ENCODE data around the gene TBC1D12.

TBC1D12 gene

DNA sequence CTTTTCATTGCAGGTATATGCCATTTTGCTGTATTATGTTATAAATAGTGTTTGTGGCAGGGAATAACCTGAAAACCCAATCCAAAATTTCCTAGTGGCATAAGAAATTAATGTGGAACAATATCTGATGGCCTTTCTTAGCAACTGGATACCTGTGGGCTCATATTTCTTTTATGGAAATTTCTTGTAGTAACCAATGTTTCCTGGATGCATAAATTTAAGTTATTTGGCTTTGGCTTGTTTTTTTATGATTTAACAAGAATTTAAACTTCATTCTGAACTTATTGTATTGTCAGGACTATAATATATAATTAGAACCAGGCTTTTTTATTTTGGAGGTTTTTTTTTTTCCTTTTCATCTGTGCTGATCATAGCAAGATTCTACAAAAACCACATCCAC lies 30.1 kb downstream of the TBC1D12 start:
- Histone ChIP-seq H3K79me2 (ENCODE audit: control insufficient read depth, low read length) (peaks cover 2% of the 10 kb centered on the region; the same call in 1 of the 2 replicates), H3K9me2 (replicated peaks; ENCODE audit: control insufficient read depth, low read length) (no peaks in the 10 kb centered on the region), H3K4me2 (ENCODE audit: low read length) (no peak overlapping the region), H3K36me3 (ENCODE audit: control insufficient read depth, low read length) (no peaks in the 10 kb centered on the region), H3K27ac (ENCODE audit: low read depth, low read length) (no peak overlapping the region), H3K4me1 (ENCODE audit: control insufficient read depth, low read length) (no peaks in the 10 kb centered on the region), H3K9me3 (ENCODE audit: control insufficient read depth, insufficient read depth, low read length) (no peaks in the 10 kb centered on the region), H4K20me1 (ENCODE audit: control insufficient read depth, insufficient read depth, low read depth, low read length) (no peaks in the 10 kb centered on the region), H3F3A (ENCODE audit: control insufficient read depth, insufficient read depth) (no peaks in the 10 kb centered on the region), H3K27me3 (ENCODE audit: control insufficient read depth, low read length) (no peaks in the 10 kb centered on the region), H3K4me3 (ENCODE audit: low read length) (no peak overlapping the region)
- TF ChIP-seq EZH2phosphoT487 (IDR thresholded peaks at IDR 0.05; ENCODE audit: borderline replicate concordance, low read length): no peak
- no peak for TF ChIP-seq CTCF (IDR thresholded peaks at IDR 0.05; ENCODE audit: low read depth, low read length, poor library complexity, severe bottlenecking)

GRCh38 chr10:94439275-94439861 lies 37.0 kb downstream of the TBC1D12 start:
- H3K27ac ChIP-seq (ENCODE audit: low read depth, low read length): no peak overlapping the region
- TF ChIP-seq EZH2phosphoT487 (IDR thresholded peaks at IDR 0.05; ENCODE audit: borderline replicate concordance, low read length): no peak
- TF ChIP-seq CTCF (IDR thresholded peaks at IDR 0.05; ENCODE audit: low read depth, low read length, poor library complexity, severe bottlenecking): no peak

DNA sequence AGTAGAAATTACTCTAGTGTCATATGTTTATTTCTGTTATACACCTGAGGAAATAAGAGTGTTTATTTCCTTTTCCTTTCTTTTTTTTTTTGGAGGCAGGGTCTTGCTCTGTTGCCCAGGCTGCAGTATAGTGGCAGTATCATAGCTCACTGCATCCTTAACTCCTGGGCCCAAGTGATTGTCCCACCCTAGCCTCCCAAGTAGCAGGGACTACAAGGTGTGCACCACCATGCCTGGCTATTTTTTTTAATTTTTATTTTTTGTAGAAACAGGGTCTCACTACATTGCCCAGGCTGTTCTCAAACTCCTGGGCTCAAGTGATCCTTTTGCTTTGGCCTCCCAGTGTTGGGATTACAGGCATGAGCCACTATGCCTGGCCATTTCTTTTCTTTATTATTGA lies 37.8 kb downstream of the TBC1D12 start:
- H3K27ac ChIP-seq (ENCODE audit: low read depth, low read length): no peak overlapping the region
- no peaks in the 10 kb centered on the region; the same call in 1 of the 2 replicates for H3F3A ChIP-seq (ENCODE audit: control insufficient read depth, insufficient read depth)
- H3K4me2 ChIP-seq (ENCODE audit: low read length): no peak overlapping the region
- no peak overlapping the region for H3K4me3 ChIP-seq (ENCODE audit: low read length)
- H3K4me1 ChIP-seq (ENCODE audit: control insufficient read depth, low read length): no peaks in the 10 kb centered on the region
- no peak for TF ChIP-seq EZH2phosphoT487 (IDR thresholded peaks at IDR 0.05; ENCODE audit: borderline replicate concordance, low read length)
- no peak for TF ChIP-seq CTCF (IDR thresholded peaks at IDR 0.05; ENCODE audit: low read depth, low read length, poor library complexity, severe bottlenecking)
- no peaks in the 10 kb centered on the region for H3K9me2 ChIP-seq (replicated peaks; ENCODE audit: control insufficient read depth, low read length)
- no peaks in the 10 kb centered on the region for H3K9me3 ChIP-seq (ENCODE audit: control insufficient read depth, insufficient read depth, low read length)
- H3K36me3 ChIP-seq (ENCODE audit: control insufficient read depth, low read length): no peaks in the 10 kb centered on the region
- H3K27me3 ChIP-seq (ENCODE audit: control insufficient read depth, low read length): no peaks in the 10 kb centered on the region
- 0 out of 2 replicates have a peak, but pooled peaks cover 4% of the 10 kb centered on the region for H3K79me2 ChIP-seq (ENCODE audit: control insufficient read depth, low read length)
- H4K20me1 ChIP-seq (ENCODE audit: control insufficient read depth, insufficient read depth, low read depth, low read length): no peaks in the 10 kb centered on the region

More at GRCh38 chr10:94439275-94439861, 37.0 kb downstream of the TBC1D12 start:
- H3K36me3 ChIP-seq (ENCODE audit: control insufficient read depth, low read length): no peaks in the 10 kb centered on the region
- H3K9me2 ChIP-seq (replicated peaks; ENCODE audit: control insufficient read depth, low read length): no peaks in the 10 kb centered on the region
- no peaks in the 10 kb centered on the region for H3K27me3 ChIP-seq (ENCODE audit: control insufficient read depth, low read length)
- H3K4me1 ChIP-seq (ENCODE audit: control insufficient read depth, low read length): no peaks in the 10 kb centered on the region
- H3K9me3 ChIP-seq (ENCODE audit: control insufficient read depth, insufficient read depth, low read length): no peaks in the 10 kb centered on the region
- H3K4me2 ChIP-seq (ENCODE audit: low read length): no peak overlapping the region
- H4K20me1 ChIP-seq (ENCODE audit: control insufficient read depth, insufficient read depth, low read depth, low read length): no peaks in the 10 kb centered on the region
- 0 out of 2 replicates have a peak, but pooled peaks cover 4% of the 10 kb centered on the region for H3K79me2 ChIP-seq (ENCODE audit: control insufficient read depth, low read length)
- no peak overlapping the region for H3K4me3 ChIP-seq (ENCODE audit: low read length)
- no peaks in the 10 kb centered on the region; the same call in 1 of the 2 replicates for H3F3A ChIP-seq (ENCODE audit: control insufficient read depth, insufficient read depth)
